IPS-18c (cell line): Measurements from ENCODE around the gene TTC13.

Experiments
- H3K4me3 ChIP-seq: 2 replicates; pipeline ENCODE4 v1.7.0; 2013; ENCODE audit warnings: low read depth, mild to moderate bottlenecking, low read length, moderate library complexity; ENCODE audit not compliant: insufficient read depth
- H3K9me3 ChIP-seq: one replicate; pipeline ENCODE4 v1.6.1; 2013; ENCODE audit warnings: mild to moderate bottlenecking, low read length, moderate library complexity; ENCODE audit not compliant: control insufficient read depth, insufficient read depth

TTC13 gene

DNA sequence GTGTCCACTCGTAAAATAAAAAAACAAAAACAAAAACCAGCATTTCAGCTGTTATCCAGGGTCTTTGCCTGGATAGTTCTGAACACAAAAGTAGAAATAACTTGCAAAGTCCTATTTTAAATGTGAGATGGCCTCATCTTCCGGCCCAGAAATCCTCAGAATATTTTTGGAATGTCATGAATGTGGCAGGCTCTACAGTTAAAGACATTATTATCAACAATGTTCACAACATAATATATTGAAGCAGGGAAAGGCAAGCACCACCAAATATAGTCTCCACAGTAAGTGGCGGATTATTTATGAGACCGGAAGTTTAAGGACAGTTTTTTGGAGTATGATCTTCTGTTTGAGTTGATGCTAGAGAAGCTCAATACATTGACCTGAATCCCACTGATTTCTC is 109.2 kb downstream of the TTC13 start:
- peak overlapping the region; percentile 53 for H3K4me3 ChIP-seq
- H3K9me3 ChIP-seq = peaks cover 4% of the 10 kb centered on the region

- H3K4me3 ChIP-seq = peak overlapping the region; percentile 53
- H3K9me3 ChIP-seq = peaks cover 4% of the 10 kb centered on the region
Observed at GRCh38 chr1:230868736-230869385, 109.8 kb downstream of the TTC13 start.

GRCh38 chr1:230867903-230868735 is 110.5 kb downstream of the TTC13 start, which contains the start of gene C1orf198:
TSS of gene C1orf198 (minus strand) at chr1:230868521. CDS start at chr1:230868512, 9 bp downstream.
- Histone ChIP-seq H3K4me3 (peak within 1 kb of the TSS; percentile 94), H3K9me3 (peaks cover 4% of the 10 kb centered on the region)

DNA sequence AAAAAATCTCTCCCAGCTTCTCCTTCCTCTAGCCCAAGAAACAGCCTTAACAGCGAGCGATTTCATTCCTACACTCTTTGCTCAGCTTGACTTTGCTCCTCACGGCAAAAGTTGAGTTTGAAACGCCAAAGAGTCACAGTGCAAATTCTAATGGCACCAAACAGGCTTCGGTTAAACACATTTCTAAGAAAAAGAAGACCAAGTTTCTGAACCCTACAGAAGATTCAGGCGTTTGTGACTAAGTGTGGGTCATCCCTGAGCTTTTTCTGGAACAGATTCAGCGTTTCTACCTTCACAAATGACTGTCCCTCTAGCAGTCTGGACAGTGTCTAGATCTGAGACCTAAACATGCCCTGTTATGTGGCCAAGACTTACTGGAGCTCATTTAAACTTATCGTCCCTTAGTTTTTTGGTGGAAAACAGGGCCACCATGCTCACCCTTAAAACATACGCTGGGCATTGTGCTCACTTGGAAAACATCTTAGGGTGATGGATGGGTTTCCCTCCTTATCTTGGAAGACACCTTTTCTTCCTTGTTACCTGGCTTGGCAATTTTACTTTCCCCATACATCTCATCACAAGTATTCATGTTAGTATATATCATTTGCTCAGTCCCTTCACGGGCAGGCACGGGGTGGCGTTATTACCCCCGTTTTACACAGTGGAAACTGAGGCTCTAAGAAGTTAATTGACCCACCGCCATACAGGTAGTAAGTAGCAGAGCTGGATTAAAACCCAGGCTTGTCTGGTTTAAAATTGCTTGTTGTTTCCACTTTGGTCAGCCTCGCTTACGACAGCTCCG is 111.4 kb downstream of the TTC13 start:
- H3K4me3 ChIP-seq = peak overlapping the region; percentile 94
- peaks cover 4% of the 10 kb centered on the region for H3K9me3 ChIP-seq

- H3K9me3 ChIP-seq = peaks cover 2% of the 10 kb centered on the region
- no peak overlapping the region; the same call in 1 of the 2 replicates for H3K4me3 ChIP-seq
Observed at GRCh38 chr1:230866171-230867070, 112.2 kb downstream of the TTC13 start.

- H3K9me3 ChIP-seq = peaks cover 2% of the 10 kb centered on the region
- H3K4me3 ChIP-seq = no peak overlapping the region
Observed at GRCh38 chr1:230865062-230865817, 113.4 kb downstream of the TTC13 start.

GRCh38 chr1:230864441-230864840 is 114.2 kb downstream of the TTC13 start:
- Histone ChIP-seq H3K9me3 (peaks cover 2% of the 10 kb centered on the region), H3K4me3 (no peak overlapping the region)

DNA sequence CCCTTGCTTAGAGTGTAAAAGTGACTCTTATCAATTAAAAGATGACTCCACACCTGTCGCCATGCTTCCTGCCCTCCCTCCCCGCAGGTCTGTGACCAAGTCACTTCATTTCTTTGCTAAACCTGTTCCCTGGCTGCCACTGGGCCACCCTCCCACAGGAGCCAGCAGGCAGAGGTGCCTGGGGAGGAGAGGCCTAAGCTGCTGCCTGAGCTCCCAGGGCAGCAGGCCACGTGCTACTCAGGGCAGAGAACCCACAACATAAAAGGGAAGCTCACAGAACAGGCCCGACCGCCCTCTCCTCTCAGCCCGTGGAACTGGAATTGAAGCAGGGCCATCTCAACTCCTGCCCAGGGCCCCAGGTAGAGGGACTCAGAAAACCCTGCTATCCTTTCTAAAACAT is 115.2 kb downstream of the TTC13 start:
- peaks cover 2% of the 10 kb centered on the region for H3K9me3 ChIP-seq
- H3K4me3 ChIP-seq = no peak overlapping the region

DNA sequence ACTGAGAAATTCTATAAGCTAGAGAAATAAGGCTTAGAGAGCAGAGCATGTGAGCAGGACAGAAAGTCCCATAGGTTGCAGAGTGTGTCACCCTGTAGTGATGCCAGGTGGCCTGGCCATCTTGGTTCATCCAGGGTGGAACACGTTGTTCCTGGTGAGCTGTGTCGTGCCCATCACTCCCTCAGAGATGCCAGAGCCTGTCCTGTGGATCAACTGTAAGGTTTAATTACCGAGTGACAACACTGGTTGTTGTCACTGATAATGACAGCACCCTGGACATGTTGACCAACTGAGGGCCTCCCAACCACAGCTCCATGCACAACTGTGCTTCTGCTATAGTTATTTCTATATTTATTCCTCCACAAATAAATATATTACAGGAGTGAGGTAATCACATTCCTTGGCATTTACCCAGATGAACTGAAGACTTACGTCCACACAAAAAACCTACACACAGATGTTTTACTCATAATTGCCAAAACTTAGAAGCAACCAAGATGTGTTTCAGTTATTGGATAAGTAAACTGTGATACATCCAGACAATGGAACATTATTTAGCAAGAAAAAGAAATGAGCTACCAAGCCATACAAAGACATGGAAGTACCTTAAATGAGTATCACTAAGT is 116.6 kb downstream of the TTC13 start:
- Histone ChIP-seq H3K9me3 (no peaks in the 10 kb centered on the region), H3K4me3 (no peak overlapping the region)

GRCh38 chr1:230861489-230861888 is 117.2 kb downstream of the TTC13 start:
- Histone ChIP-seq H3K4me3 (no peak overlapping the region), H3K9me3 (no peaks in the 10 kb centered on the region)

DNA sequence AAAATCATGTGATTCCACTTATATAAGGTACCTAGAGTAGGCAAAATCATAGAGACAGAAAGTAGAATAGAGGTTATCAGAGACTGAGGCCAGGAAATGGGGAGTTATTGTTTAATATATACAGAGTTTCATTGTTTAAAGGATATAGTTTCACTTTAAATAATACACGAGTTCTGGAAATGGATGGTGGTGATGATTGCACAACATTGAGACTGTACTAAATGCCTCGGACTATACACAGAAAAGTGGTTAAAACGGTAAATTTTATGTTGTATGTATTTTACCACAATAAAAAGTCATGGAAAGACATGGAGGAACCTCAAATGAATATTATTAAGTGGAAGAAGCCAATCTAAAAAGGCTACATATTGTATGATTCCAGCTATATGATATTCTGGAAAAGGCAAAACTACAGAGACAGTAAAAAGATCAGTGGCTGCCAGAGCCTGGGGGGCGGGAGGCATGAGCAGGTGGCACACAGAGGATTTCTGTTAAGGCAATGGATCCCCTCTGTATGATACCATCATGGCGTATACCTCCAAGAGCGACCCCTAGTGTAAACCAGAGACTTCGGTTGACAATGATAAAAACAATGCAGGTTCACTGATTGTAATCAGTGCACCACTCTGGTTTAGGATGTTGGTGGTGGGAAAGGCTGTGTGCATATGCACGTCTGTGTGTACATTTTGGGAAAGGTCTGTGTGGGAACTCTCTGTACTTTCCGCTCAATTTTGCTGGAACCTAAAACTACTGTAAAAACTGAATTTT is 117.9 kb downstream of the TTC13 start:
- no peaks in the 10 kb centered on the region for H3K9me3 ChIP-seq
- H3K4me3 ChIP-seq = no peak overlapping the region

DNA sequence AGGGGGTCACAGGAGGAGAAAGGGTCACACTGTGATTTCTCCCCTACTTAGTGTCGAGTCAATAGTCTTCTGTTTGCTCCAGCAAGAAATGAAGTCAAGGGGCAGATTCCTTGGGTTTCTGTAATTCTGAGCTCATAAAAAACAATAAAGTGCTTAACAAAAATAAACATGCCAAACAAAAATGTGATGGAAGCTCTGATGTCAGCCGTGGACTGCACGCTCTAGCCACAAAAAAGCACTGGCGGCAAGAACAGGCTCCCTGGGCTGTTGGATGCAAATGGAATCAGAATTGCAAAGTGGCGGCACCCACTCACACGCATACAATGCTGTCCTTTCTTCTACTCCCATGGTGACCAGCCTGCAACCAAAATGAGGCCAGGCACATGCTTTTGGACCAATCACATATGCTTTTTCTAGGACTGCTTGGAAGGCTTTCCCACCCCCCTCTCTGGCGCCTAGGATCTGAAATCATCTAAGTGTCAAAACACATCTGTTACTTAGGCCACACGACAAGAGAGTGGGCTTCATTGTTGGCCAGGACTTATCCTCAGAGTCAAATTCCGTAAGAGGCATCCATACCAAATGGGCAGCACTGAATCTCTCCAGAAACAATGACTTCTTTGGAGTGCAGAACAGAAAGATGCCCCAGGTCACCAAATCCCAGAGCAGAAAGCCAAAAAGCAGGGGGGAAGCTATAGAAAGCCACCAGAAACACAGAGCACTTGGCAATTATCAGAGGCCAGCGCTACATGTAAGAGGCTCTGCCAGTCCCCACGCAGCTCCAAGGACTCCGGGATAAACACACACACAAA is 119.5 kb downstream of the TTC13 start:
- H3K4me3 ChIP-seq = no peak overlapping the region
- H3K9me3 ChIP-seq = no peaks in the 10 kb centered on the region

DNA sequence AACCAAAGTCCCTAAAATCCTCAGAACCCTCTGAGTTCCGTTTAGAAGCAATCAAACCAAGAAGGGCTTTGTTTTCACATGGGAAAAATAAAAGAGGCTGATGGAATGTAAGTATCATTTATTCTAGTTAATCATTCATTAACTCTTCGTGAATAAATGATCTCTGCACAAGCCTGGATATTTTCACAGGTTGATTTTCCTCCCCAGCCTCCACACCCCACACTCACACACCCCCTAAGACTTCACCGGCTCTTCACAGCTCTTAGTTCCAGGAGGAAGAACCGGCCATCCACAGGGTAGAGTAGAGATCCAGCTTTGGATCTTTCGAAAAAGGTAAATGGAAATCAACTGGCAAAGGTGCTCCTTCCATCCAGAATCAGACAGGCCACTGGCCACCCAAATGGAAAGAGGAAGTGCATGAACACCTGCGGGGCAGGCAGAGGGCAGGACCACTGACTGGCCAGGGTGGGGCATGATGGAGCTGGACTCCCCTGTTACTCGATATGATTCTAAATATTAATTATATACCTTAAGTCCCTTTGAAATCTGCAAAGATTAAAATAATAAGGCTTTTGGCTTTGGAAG is 120.3 kb downstream of the TTC13 start:
- H3K9me3 ChIP-seq = no peaks in the 10 kb centered on the region
- H3K4me3 ChIP-seq = no peak overlapping the region

GRCh38 chr1:230857822-230858221 is 120.8 kb downstream of the TTC13 start:
- H3K4me3 ChIP-seq = no peak overlapping the region

More at GRCh38 chr1:230857822-230858221, 120.8 kb downstream of the TTC13 start:
- H3K9me3 ChIP-seq = no peaks in the 10 kb centered on the region
